Measurements from ENCODE around the gene ZNF626. TPM values are rescaled to one million over a fixed set of nuclear protein-coding genes. Genes with fewer than 3 reads are reported as not detected.

The ZNF626 gene
- polyA plus RNA-seq, 6 donors from 2014 or later = 16.0 to 35.4 (median 24.5) TPM

GRCh38 chr19:20612711-20613316 lies 48.6 kb downstream of the ZNF626 start:
- Mint-ChIP-seq H3K36me3 (peaks cover 20 to 22% of the 10 kb centered on the region in 2 donors), H3K27ac (peak overlapping the region in 1 of 6 donors; percentile 22), H3K9me3 (peaks cover 17 to 87% (median 51%) of the 10 kb centered on the region in 7 donors), H3K27me3 (no peaks in the 10 kb centered on the region), H3K4me3 (peak overlapping the region in 1 of 8 donors; percentile 12), H3K4me1 (no peaks in the 10 kb centered on the region)
- ATAC-seq (ENCODE audit: low read depth in 2 of 2) = no peak
- DNase-seq = no peak

- Mint-ChIP-seq H3K4me3 (no peak overlapping the region), H3K9me3 (peaks cover 17 to 85% (median 42%) of the 10 kb centered on the region in 7 donors), H3K27ac (no peak overlapping the region), H3K4me1 (no peaks in the 10 kb centered on the region), H3K27me3 (no peaks in the 10 kb centered on the region), H3K36me3 (peaks cover 20 to 22% of the 10 kb centered on the region in 2 donors)
- DNase-seq (no peak), ATAC-seq (ENCODE audit: low read depth in 2 of 2) (no peak)
Measured at GRCh38 chr19:20611866-20612265, 49.5 kb downstream of the ZNF626 start.

GRCh38 chr19:20607943-20608342 lies 53.4 kb downstream of the ZNF626 start:
- Mint-ChIP-seq H3K27ac (no peak overlapping the region), H3K27me3 (no peaks in the 10 kb centered on the region), H3K4me3 (no peak overlapping the region), H3K36me3 (peaks cover 9 to 15% of the 10 kb centered on the region in 2 donors), H3K4me1 (no peaks in the 10 kb centered on the region), H3K9me3 (peaks cover 6 to 62% (median 32%) of the 10 kb centered on the region in 7 donors)
- ATAC-seq (ENCODE audit: low read depth in 2 of 2) = no peak
- DNase-seq = no peak

Other genes with a start within 250 kb of the ZNF626 start
- 10 to 100 TPM; 10.3 to 49.7 (median 31.9) TPM for gene ZNF737, start 95.8 kb downstream of the ZNF626 start, polyA plus RNA-seq (ENCODE audit: low read depth in 6 of 6)
- gene ZNF66, start 114.7 kb upstream of the ZNF626 start, polyA plus RNA-seq (ENCODE audit: low read depth in 6 of 6) = 10 to 100 TPM in 3 of 6 donors, 1 to 10 TPM in 3; 5.7 to 14.8 (median 9.6) TPM